Natural killer cell (primary cell): ENCODE measurements around the gene PDE4D. TPM values are rescaled to one million over a fixed set of nuclear protein-coding genes. Genes with fewer than 3 reads are reported as not detected.

Source experiments
- ATAC-seq, 3 donors: fragments of 150-1000 bp in 2 of 3; fragments of 200-7000 bp in 1 of 3; cut with Tn5 transposase; 1 replicate in 1 of 3; 2 replicates in 2 of 3; pipeline ENCODE4 v1.10.0; 2021; ENCODE audit warnings: mild to moderate bottlenecking in 2 of 3, moderate library complexity in 2 of 3
- DNase-seq, 2 donors: peaks; one replicate each; pipeline versions ENCODE4 v3.0.0 to v3.0.0-alpha.2; 2013 to 2021; ENCODE audit warnings: mixed read lengths in 1 of 2
- H3K27ac ChIP-seq: one replicate; pipeline ENCODE4 v1.5.1; 2013; ENCODE audit warnings: mild to moderate bottlenecking, low read length
- H3K27me3 ChIP-seq: one replicate; pipeline ENCODE4 v1.6.1; 2013; ENCODE audit warnings: low read length; ENCODE audit not compliant: control insufficient read depth, insufficient read depth
- H3K36me3 ChIP-seq: one replicate; pipeline ENCODE4 v1.6.1; 2013; ENCODE audit warnings: low read length; ENCODE audit not compliant: control insufficient read depth, insufficient read depth
- H3K4me1 ChIP-seq: one replicate; pipeline ENCODE4 v1.6.1; 2013; ENCODE audit warnings: low read length; ENCODE audit not compliant: control insufficient read depth, insufficient read depth
- H3K4me3 ChIP-seq: one replicate; pipeline ENCODE4 v1.5.1; 2013; ENCODE audit warnings: low read length
- H3K9me3 ChIP-seq: one replicate; pipeline ENCODE4 v1.6.1; 2013; ENCODE audit warnings: low read length; ENCODE audit not compliant: control insufficient read depth, insufficient read depth
- H3K27ac Mint-ChIP-seq, 2 donors: one replicate each; pipeline ENCODE4 v1.8.0; 2022; ENCODE audit warnings: mild to moderate bottlenecking in 2 of 2, mixed read lengths in 2 of 2, moderate library complexity in 1 of 2
- H3K27me3 Mint-ChIP-seq, 2 donors: one replicate each; pipeline ENCODE4 v1.8.0; 2022; ENCODE audit warnings: low read depth in 2 of 2, mixed read lengths in 2 of 2
- H3K36me3 Mint-ChIP-seq: one replicate; pipeline ENCODE4 v1.8.0; 2022; ENCODE audit warnings: mixed read lengths
- H3K4me1 Mint-ChIP-seq, 2 donors: one replicate each; pipeline ENCODE4 v1.8.0; 2022; ENCODE audit warnings: mixed read lengths in 2 of 2
- H3K4me3 Mint-ChIP-seq: one replicate; pipeline ENCODE4 v1.8.0; 2022; ENCODE audit warnings: mild to moderate bottlenecking, moderate library complexity, mixed read lengths
- H3K9me3 Mint-ChIP-seq, 2 donors: one replicate each; pipeline ENCODE4 v1.8.0; 2022; ENCODE audit warnings: mixed read lengths in 2 of 2
- CTCF ChIP-seq: fragments of 200-600 bp; IDR thresholded peaks from one replicate; pipeline ENCODE4 v1.8.0; 2022; ENCODE audit warnings: antibody characterized with exemption
- WGBS: methylation state at CpG from one replicate; pipeline ENCODE4 v1.1.7; 2013; ENCODE audit warnings: missing lambda C conversion rate; ENCODE audit not compliant: insufficient coverage; 5-methylcytosine and 5-hydroxymethylcytosine counted together
- intact Hi-C: fragments of 100-400 bp; cut with micrococcal nuclease; formaldehyde crosslinking; loops from one replicate; pipeline ENCODE4 v1.14.2; 2022
- total RNA-seq, 4 donors: library from RNA; stranded (reverse); fragments of 120-200 nt in 1 of 4; gene quantifications; one replicate each; pipeline versions ENCODE4 v1.2.3 to v1.2.4, GENCODE V29; 2013 to 2022

PDE4D gene
- total RNA-seq, 3 donors from 2014 or later (not counting 1 experiment from before 2014, with no cell fraction given), result 109 to 170 (median 116) TPM

- Histone ChIP-seq H3K27ac (no peak overlapping the region), H3K27me3 (no peaks in the 10 kb centered on the region), H3K9me3 (no peaks in the 10 kb centered on the region), H3K36me3 (no peaks in the 10 kb centered on the region), H3K4me3 (no peak overlapping the region), H3K4me1 (no peaks in the 10 kb centered on the region)
- DNase-seq (no peak), ATAC-seq (no peak)
- H3K9me3 Mint-ChIP-seq, result no peaks in the 10 kb centered on the region
- H3K36me3 Mint-ChIP-seq, result no peaks in the 10 kb centered on the region
- peaks cover 7 to 10% of the 10 kb centered on the region in 2 donors for H3K4me1 Mint-ChIP-seq
- TF ChIP-seq CTCF, result no peak
- no peak overlapping the region for H3K27ac Mint-ChIP-seq
- intact Hi-C loops, result no loop called here
- H3K27me3 Mint-ChIP-seq, result peaks cover 0 to 9% of the 10 kb centered on the region in 2 donors
- H3K4me3 Mint-ChIP-seq, result no peak overlapping the region
Measured at GRCh38 chr5:59621477-59621876, 272.0 kb downstream of the PDE4D start.

GRCh38 chr5:59620535-59621212, 272.9 kb downstream of the PDE4D start:
- H3K4me3 Mint-ChIP-seq, result no peak overlapping the region
- no peaks in the 10 kb centered on the region for H3K36me3 Mint-ChIP-seq
- H3K27ac ChIP-seq, result no peak overlapping the region
- DNase-seq (no peak), ATAC-seq (no peak)
- no peak overlapping the region for H3K4me3 ChIP-seq
- intact Hi-C loops, result no loop called here
- H3K36me3 ChIP-seq, result no peaks in the 10 kb centered on the region
- H3K9me3 ChIP-seq, result no peaks in the 10 kb centered on the region
- H3K27me3 Mint-ChIP-seq, result peaks cover 0 to 9% of the 10 kb centered on the region in 2 donors
- no peak for TF ChIP-seq CTCF
- H3K27me3 ChIP-seq, result no peaks in the 10 kb centered on the region
- no peak overlapping the region for H3K27ac Mint-ChIP-seq
- peaks cover 7 to 10% of the 10 kb centered on the region in 2 donors for H3K4me1 Mint-ChIP-seq
- H3K9me3 Mint-ChIP-seq, result no peaks in the 10 kb centered on the region
- no peaks in the 10 kb centered on the region for H3K4me1 ChIP-seq

- H3K9me3 Mint-ChIP-seq, result no peaks in the 10 kb centered on the region
- Histone ChIP-seq H3K27me3 (no peaks in the 10 kb centered on the region), H3K36me3 (no peaks in the 10 kb centered on the region), H3K4me1 (no peaks in the 10 kb centered on the region), H3K4me3 (no peak overlapping the region), H3K27ac (no peak overlapping the region), H3K9me3 (no peaks in the 10 kb centered on the region)
- H3K4me1 Mint-ChIP-seq, result peaks cover 7 to 10% of the 10 kb centered on the region in 2 donors
- TF ChIP-seq CTCF, result no peak
- H3K36me3 Mint-ChIP-seq, result no peaks in the 10 kb centered on the region
- peaks cover 0 to 9% of the 10 kb centered on the region in 2 donors for H3K27me3 Mint-ChIP-seq
- 100% methylated on average over 3 of the region's 3 CpGs for WGBS
- intact Hi-C loops, result no loop called here
- H3K4me3 Mint-ChIP-seq, result no peak overlapping the region
- ATAC-seq (no peak), DNase-seq (no peak)
- no peak overlapping the region for H3K27ac Mint-ChIP-seq
Measured at GRCh38 chr5:59618644-59619043, 274.9 kb downstream of the PDE4D start.

GRCh38 chr5:59617186-59617771, 276.2 kb downstream of the PDE4D start:
- H3K9me3 Mint-ChIP-seq, result no peaks in the 10 kb centered on the region
- peaks cover 0 to 9% of the 10 kb centered on the region in 2 donors for H3K27me3 Mint-ChIP-seq
- H3K4me1 ChIP-seq, result no peaks in the 10 kb centered on the region
- H3K4me3 Mint-ChIP-seq, result no peak overlapping the region
- no peaks in the 10 kb centered on the region for H3K9me3 ChIP-seq
- H3K36me3 Mint-ChIP-seq, result no peaks in the 10 kb centered on the region
- intact Hi-C loops, result no loop called here
- H3K27ac ChIP-seq, result no peak overlapping the region
- H3K4me3 ChIP-seq, result no peak overlapping the region
- WGBS, result 82% methylated on average over 8 of the region's 9 CpGs
- TF ChIP-seq CTCF, result no peak
- DNase-seq (no peak), ATAC-seq (no peak)
- H3K4me1 Mint-ChIP-seq, result peaks cover 7 to 10% of the 10 kb centered on the region in 2 donors
- H3K27ac Mint-ChIP-seq, result no peak overlapping the region
- no peaks in the 10 kb centered on the region for H3K36me3 ChIP-seq
- H3K27me3 ChIP-seq, result no peaks in the 10 kb centered on the region
